AG10803 (cell line): ENCODE results near the gene AGAP1.

ENCODE experiments used
- DNase-seq: peaks from one replicate; pipeline ENCODE4 v3.0.0; 2010; ENCODE audit warnings: low read depth
- H3K4me3 ChIP-seq: 2 replicates; pipeline ENCODE4 v1.5.1; 2011; ENCODE audit warnings: mild to moderate bottlenecking, low read length, control low read depth
- CTCF ChIP-seq: conservative IDR thresholded peaks from 2 replicates; pipeline ENCODE4 v1.5.1; 2011; ENCODE audit warnings: mild to moderate bottlenecking, low read length, control low read depth, inconsistent platforms

The AGAP1 gene

DNA sequence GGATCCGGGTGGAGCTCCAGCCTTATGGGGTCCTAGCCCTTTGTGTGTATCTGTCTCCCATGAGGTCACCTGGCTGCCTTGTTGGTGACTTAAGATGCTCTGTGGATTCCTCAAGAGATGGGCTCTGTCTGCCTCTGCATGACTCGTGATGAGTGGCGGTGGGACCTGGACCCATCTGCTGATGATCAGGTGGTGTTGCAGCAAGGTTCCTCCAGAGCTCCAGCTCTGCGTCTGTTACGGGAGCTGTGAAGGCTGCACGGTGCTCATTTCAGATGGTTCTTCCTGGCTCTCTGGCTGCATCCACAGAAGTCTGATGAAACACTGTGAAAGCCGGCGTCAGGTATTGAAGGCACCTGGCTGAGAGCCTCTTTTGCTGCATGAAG is 2.4 kb downstream of the AGAP1 start:
- no peak overlapping the region for H3K4me3 ChIP-seq
- no peak for TF ChIP-seq CTCF
- DNase-seq = peak; percentile 18

- no peak for DNase-seq
- no peak overlapping the region for H3K4me3 ChIP-seq
- TF ChIP-seq CTCF = no peak
Observed at GRCh38 chr2:235497096-235497495, 3.3 kb downstream of the AGAP1 start.

DNA sequence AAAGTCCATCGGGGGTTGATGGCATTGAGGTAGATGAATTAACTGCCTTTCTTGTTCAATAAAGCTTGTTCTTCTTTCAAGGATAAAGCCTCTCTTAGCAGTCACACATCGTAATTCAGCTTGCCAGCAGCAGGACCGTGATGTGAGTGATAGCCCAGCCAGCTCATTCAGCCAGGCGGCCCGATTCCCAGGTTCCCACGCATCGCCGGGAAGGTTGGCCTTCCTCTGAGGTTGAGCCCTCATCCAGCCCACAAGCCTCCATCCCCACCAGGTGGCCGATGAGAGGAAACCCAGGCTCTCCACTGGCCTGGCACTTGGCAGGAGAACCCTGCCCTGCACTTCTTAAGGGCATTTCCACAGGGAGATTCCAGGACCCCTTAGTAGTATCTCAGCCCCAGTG is 4.7 kb downstream of the AGAP1 start:
- no peak overlapping the region for H3K4me3 ChIP-seq
- no peak for DNase-seq

DNA sequence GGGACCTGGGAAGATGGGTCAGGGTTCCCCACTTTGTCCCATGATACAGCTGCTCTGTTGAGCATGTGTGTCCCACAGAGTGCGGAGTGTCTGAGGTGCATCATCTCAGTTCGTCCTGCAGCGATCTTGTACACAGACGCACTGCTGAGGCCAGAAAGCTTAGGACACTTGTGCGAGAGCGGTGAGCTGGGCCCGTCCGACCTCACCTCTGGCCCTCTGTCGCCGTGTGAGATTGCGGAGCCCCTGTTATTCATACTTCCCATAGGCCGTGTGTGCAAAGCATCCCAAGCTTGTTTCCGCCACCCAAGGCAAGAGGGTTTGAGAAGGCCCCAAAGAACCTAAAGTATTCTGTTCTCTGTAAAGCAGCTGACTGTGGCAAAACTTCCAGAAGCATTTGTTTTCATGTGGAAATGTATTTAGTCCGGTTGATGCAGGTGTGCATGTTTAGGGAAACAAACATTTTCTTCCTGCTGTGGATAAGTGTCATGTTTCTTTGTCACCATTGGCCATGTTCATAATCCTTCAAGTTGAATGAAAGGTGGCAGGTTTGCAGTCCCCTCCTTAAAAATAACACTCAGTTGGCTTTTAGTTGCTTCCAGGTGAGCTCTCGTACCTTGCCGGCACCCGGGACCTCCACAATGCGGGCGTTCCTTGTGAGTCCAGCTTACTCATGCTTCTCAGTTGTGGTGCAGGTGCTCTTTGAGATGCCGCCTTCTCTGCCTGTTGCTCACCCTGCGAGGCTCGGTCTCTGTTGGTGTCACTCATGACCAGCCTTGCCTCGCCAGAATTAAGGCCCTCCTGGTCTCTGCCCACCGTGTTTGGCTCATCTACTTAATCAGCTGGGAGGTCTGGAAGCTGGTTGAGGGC is 5.3 kb downstream of the AGAP1 start:
- H3K4me3 ChIP-seq = no peak overlapping the region
- no peak for DNase-seq
- TF ChIP-seq CTCF = no peak

More for the DNA sequence above, 4.7 kb downstream of the AGAP1 start:
- TF ChIP-seq CTCF = no peak

DNA sequence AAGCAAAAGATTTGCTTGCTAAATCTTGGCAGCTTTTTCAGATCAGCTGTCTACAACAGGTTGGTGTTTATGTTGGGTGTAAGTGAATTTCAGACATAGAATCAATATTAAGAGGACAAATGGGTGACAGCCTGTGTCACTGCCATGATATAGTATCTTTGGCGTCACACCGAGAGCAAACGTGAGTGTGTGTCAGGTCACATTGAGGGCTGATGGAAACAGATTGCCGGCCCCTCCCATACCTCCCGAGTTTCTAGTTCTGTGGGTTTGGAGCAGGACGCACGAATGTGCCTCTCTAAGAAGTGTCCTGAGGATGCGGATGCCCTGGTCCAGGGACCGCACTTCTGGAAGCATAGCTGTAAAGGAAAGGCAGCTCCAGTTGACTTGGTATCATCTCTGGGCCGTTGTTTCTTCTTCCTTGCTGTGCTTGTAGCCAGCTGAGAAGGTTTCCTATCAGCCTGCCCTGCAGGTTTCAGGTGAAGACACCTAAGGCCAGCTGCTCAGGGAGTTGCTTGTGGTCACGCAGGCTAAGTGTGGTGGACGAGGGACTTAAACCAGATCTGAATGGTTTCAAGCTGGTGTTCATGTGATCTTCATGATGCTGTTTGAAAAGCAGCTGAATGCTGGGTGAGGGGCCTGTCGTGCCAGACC is 6.4 kb downstream of the AGAP1 start:
- no peak for DNase-seq
- no peak overlapping the region for H3K4me3 ChIP-seq
- TF ChIP-seq CTCF = no peak

DNA sequence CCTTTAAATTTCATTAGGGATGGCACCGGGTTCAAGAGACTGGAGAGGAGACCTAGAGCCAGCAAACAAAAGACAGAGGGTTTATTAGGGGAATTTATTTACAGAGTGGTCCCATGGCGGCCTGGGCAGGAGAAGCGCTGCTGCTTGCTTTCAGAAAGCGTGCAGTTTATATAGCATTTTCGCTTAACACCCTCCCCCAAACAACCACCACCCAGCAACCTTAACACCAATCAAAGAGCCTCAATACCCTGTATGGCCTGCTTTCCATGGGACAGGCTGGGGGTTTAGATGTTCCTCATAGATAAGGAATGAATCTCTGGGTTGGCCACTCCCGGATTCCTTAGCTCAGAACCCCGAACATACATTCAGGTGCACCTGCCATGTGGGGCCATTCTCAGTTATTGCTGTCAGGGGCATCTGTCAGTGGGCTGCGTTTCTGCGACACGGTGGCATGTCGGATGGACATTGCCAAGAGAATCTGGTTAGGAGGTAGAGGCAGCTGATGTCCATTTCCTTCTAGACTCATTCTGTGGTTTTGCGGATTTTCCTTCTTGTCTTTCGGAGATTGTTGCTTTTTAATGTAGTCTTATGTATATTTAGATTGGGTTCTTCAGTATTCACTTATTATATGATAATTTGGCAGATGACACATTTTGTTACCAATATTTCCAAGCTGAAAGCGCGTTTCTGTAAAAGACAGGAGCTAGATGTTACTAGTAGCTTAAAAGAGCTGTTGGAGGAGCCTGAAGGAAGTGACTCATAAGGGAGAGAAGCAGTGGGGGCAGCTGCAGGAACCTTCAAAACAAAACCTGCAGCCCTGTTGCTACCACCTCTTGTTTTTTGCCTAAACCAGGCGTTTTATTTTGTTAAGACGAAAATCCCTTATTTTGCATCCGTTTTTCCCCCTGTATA is 7.2 kb downstream of the AGAP1 start:
- no peak for TF ChIP-seq CTCF
- peak; percentile 48 for DNase-seq
- no peak overlapping the region for H3K4me3 ChIP-seq
